ENCODE results near the gene NT5C2.
"Not testable (repeated sequence)": the region's sequence is repeated elsewhere in the genome, so short reads cannot be mapped to it uniquely, and the experiment has no call there.

The NT5C2 gene

GRCh38 chr10:103184615-103185014 lies 8.5 kb downstream of the NT5C2 start:
- H3K4me1 ChIP-seq = peaks cover 5% of the 10 kb centered on the region

GRCh38 chr10:103183991-103184451 lies 9.1 kb downstream of the NT5C2 start:
- H3K79me2 ChIP-seq = peaks cover 65% of the 10 kb centered on the region
- H3K4me3 ChIP-seq (ENCODE audit: low read depth, low read length); H3K27ac ChIP-seq; H3K36me3 ChIP-seq (ENCODE audit: control insufficient read depth, insufficient read depth, low read length); H3K27me3 ChIP-seq (ENCODE audit: control insufficient read depth, insufficient read depth, low read length); H3K4me2 ChIP-seq (ENCODE audit: low read length); H3K9ac ChIP-seq; H3K4me1 ChIP-seq; H2AFZ ChIP-seq; H3K9me3 ChIP-seq (ENCODE audit: control insufficient read depth, low read length): not testable (repeated sequence)

More at GRCh38 chr10:103184615-103185014, 8.5 kb downstream of the NT5C2 start:
- TF ChIP-seq CTCF (IDR thresholded peaks at IDR 0.05) = no peak
- H3K9me3 ChIP-seq (ENCODE audit: control insufficient read depth, low read length) = no peaks in the 10 kb centered on the region
- peaks cover 66% of the 10 kb centered on the region for H3K79me2 ChIP-seq
- H3K27me3 ChIP-seq (ENCODE audit: control insufficient read depth, insufficient read depth, low read length) = no peaks in the 10 kb centered on the region
- H3K36me3 ChIP-seq (ENCODE audit: control insufficient read depth, insufficient read depth, low read length) = no peaks in the 10 kb centered on the region
- no peak overlapping the region for H2AFZ ChIP-seq
- no peak overlapping the region for H3K9ac ChIP-seq
- no peak overlapping the region for H3K27ac ChIP-seq
- H3K4me2 ChIP-seq (ENCODE audit: low read length) = no peak overlapping the region
- no peak overlapping the region for H3K4me3 ChIP-seq (ENCODE audit: low read depth, low read length)

- no peak overlapping the region for H3K27ac ChIP-seq
- H2AFZ ChIP-seq = no peak overlapping the region
These were observed 11.8 kb downstream of the NT5C2 start for GRCh38 chr10:103181244-103181643.

GRCh38 chr10:103180491-103180890 lies 12.6 kb downstream of the NT5C2 start:
- Histone ChIP-seq H3K4me1 (no peaks in the 10 kb centered on the region), H3K27ac (no peak overlapping the region), H2AFZ (no peak overlapping the region), H3K27me3 (ENCODE audit: control insufficient read depth, insufficient read depth, low read length) (no peaks in the 10 kb centered on the region), H3K9ac (no peak overlapping the region), H3K36me3 (ENCODE audit: control insufficient read depth, insufficient read depth, low read length) (no peaks in the 10 kb centered on the region), H3K4me3 (ENCODE audit: low read depth, low read length) (no peak overlapping the region), H3K9me3 (ENCODE audit: control insufficient read depth, low read length) (no peaks in the 10 kb centered on the region), H3K4me2 (ENCODE audit: low read length) (no peak overlapping the region), H3K79me2 (peaks cover 63% of the 10 kb centered on the region)
- no peak for TF ChIP-seq CTCF (IDR thresholded peaks at IDR 0.05)

More at GRCh38 chr10:103181244-103181643, 11.8 kb downstream of the NT5C2 start:
- no peak overlapping the region for H3K4me3 ChIP-seq (ENCODE audit: low read depth, low read length)
- H3K79me2 ChIP-seq = peaks cover 63% of the 10 kb centered on the region
- no peaks in the 10 kb centered on the region for H3K4me1 ChIP-seq
- TF ChIP-seq CTCF (IDR thresholded peaks at IDR 0.05) = no peak
- no peak overlapping the region for H3K4me2 ChIP-seq (ENCODE audit: low read length)
- no peaks in the 10 kb centered on the region for H3K27me3 ChIP-seq (ENCODE audit: control insufficient read depth, insufficient read depth, low read length)
- H3K36me3 ChIP-seq (ENCODE audit: control insufficient read depth, insufficient read depth, low read length) = no peaks in the 10 kb centered on the region
- no peak overlapping the region for H3K9ac ChIP-seq
- H3K9me3 ChIP-seq (ENCODE audit: control insufficient read depth, low read length) = no peaks in the 10 kb centered on the region

GRCh38 chr10:103177123-103177522 lies 15.9 kb downstream of the NT5C2 start:
- TF ChIP-seq CTCF (IDR thresholded peaks at IDR 0.05) = no peak
- Histone ChIP-seq H3K9ac (no peak overlapping the region), H3K27me3 (ENCODE audit: control insufficient read depth, insufficient read depth, low read length) (no peaks in the 10 kb centered on the region), H3K4me3 (ENCODE audit: low read depth, low read length) (no peak overlapping the region), H3K9me3 (ENCODE audit: control insufficient read depth, low read length) (no peaks in the 10 kb centered on the region), H3K4me1 (no peaks in the 10 kb centered on the region), H2AFZ (no peak overlapping the region), H3K4me2 (ENCODE audit: low read length) (no peak overlapping the region), H3K36me3 (ENCODE audit: control insufficient read depth, insufficient read depth, low read length) (no peaks in the 10 kb centered on the region), H3K79me2 (peaks cover 70% of the 10 kb centered on the region), H3K27ac (no peak overlapping the region)

Data from parathyroid adenoma (tissue), 2 donors.